DMS53 treated with DMSO at 0.1 percent for 48 hours (cell line): ENCODE data around the gene OXNAD1.
"Not testable (repeated sequence)": the region's sequence is repeated elsewhere in the genome, so short reads cannot be mapped to it uniquely, and the experiment has no call there.

Source experiments
- DNase-seq: peaks from one replicate; lab custom pipeline; 2025; ENCODE audit not compliant: unreplicated experiment; lab: John Stamatoyannopoulos, UW

The OXNAD1 gene

DNA sequence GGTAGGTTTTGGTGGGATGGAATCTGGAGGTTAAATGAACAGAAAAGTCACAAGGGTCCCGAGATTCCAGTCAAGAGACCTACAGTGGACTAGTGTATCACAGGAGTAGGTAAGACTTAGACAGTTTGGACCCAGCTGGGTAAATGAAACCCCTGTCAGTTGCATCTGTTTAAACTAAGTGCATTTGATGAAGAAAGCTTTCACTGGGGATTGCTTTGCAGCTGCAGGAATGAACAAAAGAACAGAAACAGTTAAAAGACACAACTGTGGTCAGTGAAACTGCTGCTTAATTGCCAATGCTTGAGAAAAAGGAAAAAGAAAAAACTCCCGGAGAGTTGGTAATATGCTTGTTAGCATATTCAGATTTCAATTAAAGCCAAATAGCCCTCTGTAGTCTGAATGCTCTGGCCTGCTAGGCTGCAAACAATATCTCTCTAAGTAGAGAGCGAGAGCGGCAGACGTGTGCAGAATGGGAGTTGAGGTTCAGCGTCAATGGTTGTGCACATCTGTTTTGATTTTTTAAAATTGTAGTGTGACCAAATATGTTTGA, 37.1 kb downstream of the OXNAD1 start:
- DNase-seq, result no peak

DNA sequence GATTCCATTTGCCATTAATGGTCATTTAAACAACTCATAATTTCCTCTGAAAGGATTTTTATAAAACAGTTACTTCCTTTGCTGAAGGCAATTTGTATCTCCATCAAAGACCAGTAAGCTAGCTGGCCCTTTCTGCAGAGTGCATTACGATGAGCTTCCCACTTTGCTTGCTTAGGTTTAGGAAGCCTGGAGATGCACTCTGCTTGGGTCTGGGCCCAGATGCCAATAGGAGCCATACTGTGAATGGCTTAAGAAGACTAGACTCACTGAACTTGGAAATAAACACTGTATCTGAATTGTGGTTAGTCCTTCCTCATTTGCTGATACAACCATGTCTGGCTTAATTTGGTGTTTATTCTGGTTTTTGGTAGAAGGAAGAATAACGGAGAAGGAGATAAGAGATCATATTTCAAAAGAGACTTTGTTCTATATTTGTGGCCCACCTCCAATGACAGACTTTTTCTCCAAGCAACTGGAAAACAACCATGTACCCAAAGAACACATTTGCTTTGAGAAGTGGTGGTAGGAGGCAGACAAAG, 38.1 kb downstream of the OXNAD1 start:
- DNase-seq, result no peak

DNA sequence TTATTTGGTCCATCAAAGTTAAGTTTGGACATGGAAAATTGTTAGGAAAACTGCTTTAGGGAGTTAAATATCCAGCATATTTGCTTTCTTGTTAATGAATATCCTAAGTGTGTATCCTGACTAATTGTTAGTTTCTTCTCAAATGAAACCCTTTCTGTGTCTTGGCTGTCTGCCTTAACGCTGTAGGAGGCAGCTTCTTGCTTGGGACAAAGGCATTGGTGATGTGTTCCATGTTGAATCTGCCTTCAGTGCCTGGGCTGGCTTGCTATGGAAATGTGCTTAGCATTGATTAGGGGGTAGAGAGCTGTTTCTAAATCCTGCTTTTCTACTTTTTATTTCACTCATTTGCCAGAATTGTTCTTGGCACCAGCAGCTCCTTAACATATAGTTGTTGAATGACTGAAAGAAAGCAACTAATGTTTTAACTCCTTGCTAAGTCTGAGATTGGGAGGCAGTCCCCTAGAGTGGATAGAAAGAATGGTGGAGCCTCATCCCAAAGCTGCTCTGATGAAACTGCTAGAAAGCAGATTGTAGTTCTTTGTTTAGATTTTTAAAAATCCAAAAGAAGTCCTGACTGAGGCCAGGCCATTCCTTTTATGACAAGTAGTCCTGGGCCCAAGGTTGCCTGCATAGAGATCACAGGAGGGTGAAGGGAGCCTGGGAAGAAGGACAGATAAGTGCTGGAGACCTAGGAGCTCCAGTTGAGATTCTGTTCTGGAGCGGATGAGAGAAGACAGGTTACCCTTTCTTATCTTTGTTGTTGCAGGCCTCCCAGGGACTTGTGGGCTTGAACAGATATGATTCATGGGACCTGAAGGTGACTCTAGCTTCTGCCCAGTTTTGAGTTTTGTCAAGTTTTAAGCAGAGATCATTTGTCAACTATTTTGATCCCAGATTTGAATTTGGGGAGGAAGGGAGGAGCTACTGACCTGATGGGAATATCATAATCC, 39.3 kb downstream of the OXNAD1 start:
- DNase-seq, result no peak

DNA sequence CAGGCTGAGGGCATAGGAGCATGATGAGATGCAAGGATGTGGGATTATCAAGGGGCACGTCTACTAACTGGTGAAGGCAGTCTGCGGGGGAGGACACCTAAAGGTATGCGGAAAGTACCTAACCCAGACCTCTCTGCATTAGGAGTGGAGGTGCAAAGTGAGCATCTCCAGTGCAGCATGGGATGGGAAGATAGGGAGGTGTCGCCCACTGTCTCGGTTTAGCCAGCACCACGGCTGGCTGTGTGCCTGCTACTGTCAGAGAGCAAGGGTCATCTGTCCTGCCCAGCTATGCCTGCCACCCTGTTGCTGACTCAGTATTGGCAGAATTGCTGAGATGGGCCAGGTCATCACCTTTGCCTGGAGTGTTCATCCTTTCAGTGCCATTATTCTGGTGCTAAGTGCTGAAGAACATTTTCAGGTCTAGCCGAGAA, 40.1 kb downstream of the OXNAD1 start:
- no peak for DNase-seq

DNA sequence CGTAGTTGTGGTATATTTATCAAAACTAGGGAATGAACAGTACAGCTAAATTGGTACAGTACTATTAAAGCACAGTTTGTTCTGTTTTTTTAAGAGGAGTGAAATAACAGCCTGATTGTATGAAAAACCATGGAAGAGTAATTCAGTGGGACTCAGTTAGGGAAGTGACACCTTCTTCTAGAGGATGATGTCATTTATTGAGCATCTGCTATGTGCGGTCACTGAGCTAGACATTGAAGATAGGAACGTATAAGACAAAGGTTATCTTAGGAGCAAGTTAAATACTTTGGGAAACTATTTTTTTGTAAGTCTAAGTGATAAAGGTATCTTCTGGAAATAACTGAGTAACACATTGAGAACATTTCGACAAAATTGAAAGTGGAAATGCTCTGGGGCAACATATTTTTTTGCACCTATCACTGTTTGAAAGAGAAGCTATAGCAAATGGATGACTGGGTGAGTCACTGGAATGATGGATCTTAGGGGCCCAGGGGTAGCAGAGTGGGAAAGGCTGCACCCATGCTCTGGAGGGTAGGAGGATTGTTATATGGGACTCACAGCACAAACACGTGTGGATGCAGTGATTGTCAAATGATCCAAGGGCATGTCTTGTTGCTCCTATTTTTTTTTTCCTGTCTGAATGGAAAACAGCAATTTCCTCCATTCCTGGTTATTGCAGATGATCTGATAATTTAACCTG, 43.0 kb downstream of the OXNAD1 start:
- no peak for DNase-seq

DNA sequence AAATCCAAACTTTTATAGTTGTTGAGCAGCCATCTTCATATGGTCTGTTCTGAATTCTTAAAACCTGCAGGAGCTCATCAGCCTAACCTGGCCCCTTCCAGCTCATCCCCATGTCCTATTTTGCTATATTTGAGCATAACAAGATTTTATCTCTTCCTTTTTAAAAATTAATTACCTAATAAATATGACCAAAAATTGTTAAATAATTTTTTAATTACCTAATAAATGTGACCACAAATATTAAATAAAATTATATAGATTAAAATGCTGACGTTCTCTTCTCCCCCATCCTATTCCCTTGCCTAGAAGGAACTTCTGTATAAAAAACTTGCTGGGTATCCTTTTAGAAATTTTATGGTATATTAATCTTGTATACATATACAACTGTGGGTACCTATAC, 43.7 kb downstream of the OXNAD1 start:
- no peak for DNase-seq

DNA sequence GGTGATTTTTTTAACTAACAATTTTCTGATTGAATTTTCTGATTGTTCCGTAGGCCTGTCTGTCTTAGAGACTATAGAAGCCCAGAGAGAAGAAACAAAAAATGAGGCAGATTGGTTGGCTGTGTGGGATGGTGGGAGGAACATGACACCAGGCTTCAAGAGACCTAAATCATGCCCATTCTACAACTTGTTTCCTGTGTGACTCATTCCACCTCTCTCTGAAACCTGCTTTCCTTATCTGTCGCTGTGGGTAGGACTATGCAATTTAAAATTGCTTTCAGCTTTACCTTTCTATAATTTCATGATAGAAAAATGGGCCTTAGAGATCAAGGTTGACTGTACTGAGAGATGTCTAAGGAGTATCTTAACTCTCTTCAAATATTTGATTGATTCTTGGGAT, 44.5 kb downstream of the OXNAD1 start:
- DNase-seq, result no peak

DNA sequence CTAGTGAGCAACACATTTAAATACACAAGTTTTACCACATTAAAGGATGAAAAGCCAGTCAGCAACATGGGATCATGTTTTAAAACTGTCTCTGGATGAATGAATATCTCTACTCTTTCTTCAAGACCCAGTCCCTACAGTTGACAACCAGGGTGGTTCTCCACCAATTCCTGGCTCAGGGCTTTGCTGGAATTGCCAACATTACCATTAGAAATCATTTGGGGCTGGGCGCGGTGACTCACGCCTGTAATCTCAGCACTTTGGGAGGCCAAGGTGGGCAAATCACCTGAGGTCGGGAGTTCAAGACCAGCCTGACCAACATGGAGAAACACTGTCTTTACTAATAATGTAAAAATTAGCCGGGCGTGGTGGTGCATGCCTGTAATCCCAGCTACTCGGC, 45.5 kb downstream of the OXNAD1 start:
- not testable (repeated sequence) for DNase-seq

DNA sequence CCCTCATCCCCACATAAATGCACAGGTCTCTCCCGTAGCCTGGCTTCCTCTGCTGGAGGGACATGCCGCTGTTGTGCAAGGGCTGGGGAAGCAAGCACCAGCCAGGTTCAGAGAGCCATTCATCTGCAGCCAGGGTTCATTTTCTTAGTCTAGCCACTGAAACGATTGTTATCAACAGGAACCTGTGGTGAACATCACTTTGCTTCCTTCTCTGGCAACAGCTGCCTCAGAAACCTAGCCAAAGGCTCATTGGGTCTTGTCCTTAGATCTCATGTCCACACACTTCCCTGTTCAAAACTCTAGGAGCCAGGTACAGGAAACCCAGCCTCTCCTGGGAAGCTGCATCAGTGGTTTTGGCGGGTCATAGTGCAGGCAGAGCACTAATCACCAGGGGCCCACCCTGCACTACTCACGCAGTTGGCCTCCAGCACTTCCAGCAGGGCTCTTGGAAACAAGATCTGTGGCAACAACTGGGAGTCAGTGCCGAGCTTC, 47.0 kb downstream of the OXNAD1 start:
- DNase-seq, result no peak

DNA sequence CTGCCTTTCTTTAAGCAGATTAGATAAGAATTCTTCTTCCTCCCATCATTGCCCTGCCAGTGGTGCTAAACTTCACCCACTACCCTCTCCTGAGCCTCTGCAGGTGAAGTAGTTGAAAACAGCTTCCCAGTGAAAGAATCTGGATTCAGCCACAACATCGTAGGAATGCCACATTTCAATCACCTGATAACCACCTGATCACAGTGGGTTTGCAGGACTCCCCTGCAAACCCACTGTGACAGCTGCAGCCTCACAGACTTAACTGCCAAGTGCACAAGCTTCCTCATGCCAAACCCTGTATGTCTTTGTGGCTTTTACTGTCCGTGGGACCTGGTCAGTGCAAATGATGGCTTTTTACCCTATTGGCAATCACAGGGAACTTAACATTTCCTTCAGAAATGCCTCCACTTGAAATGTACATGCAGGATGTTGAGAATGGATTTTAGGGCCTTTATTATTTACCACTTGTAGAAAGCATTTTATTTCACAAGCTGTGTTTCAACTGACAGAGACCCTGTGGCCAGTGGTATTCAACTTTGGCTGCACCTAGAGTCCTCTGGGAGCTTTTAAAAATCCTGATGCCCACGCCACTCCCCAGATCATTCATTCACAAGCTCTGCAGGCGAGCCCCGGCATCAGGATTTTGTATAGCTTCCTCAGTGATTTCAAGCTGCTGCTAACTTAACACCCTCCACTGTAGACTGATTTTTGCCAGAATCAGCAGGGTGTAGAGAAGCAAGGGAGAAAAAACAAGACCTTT, 49.1 kb downstream of the OXNAD1 start:
- DNase-seq, result no peak

DNA sequence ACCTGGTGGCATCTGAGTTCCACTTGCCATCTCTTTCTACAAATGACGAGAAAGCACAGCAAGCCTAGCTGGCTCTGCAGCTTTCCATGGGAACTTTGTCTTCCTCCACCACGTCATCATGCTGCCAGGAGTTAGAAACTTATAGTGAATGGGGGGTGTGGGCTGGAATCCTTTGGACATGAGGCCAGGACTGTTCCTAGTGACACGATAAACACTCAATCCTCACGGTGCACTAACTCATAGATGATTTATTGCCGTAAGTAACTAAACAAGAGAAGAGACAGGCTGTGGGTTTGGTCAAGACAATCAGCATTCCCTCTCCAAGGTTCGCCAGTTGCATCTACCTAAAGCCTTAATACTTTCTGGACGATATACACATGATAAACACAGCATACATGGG, 50.6 kb downstream of the OXNAD1 start:
- DNase-seq, result no peak

DNA sequence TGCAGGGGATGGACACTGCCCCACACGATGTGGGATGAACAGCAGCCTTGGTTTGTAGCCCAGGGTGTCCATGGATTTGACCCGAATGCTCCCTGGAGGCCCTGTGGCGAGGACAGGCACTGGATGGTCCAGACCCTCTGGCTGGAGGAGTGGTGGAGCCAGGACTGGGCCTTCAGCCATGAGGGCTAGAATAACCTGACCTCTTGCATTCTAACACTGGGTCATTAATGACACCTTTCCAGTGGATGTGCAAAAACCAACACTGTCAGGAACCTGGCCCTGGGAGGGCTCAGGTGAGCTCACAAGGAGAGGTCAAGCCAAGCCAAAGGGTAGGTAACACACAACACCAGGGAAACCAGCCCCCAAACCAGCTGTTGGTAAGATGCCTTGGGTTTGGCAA, 51.4 kb downstream of the OXNAD1 start:
- DNase-seq, result no peak

DNA sequence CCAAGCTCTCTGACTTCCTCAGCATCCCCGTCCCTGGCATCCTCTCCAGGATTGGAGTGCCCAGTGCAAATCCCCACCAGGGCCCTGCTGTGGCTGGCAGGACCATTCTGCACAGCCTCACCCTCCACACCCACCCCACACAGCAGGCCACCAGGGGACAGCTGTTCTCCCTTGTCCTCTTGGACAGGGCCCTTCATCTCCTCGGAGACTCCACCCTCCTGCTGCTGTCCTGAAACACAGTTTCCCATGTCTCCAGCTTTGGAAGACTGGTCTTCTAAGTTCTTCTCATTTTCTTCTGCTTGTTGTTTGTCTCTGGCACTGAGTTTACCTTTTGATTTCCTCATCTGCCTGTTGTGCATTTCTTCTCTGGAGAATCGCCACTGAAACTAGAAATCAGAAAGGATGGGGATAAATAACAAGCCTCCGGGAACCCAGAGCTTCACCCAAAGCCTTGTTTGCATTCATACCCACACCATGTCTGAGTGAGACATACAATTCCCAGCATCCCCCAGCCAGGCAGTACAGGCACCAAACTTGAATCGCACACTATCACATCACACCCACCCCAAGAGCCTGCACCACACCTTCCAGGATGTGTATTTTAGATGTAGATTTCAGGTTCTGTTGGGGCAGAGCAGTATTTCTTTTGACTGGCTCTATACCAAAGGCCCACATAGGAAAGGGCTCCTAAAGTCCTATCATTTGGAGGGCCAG, 52.0 kb downstream of the OXNAD1 start:
- DNase-seq, result no peak

DNA sequence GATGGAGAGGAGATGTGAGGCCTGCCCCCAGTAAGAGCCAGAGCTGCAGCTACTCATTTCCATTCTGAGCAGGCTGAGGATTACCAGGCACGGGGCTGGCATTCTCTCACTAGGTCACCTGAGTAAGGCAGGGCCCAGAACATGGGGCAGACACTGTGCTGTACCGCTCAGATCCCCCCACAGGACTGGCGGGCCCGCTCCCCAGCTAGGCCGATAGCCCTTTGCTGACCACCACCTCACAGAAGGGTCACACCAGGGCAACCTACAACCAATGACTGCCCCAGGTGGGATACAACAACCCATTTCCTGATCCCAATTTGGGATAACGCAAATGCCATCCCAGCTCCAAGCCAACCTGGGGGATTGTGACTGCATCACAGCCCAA, 52.5 kb downstream of the OXNAD1 start:
- no peak for DNase-seq

DNA sequence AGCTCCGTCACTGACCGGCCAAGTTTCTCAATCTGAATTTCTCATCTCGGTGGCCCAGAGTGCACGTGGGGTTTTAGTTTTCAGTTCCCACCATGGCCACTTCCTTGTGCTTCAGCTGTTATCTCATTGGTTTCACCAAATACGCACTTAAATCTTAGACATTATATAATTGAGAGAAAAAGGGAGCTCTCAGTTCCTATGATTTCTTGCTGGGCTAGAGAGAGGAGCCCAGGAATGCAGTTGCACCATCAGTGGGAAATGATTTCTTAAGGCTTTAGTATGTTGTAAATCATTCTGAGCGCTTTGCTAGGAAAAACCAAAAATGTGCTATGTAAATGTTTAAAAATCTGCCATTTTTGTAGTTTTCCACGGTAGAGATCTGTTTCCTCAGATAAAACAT, 53.2 kb downstream of the OXNAD1 start:
- DNase-seq, result no peak

DNA sequence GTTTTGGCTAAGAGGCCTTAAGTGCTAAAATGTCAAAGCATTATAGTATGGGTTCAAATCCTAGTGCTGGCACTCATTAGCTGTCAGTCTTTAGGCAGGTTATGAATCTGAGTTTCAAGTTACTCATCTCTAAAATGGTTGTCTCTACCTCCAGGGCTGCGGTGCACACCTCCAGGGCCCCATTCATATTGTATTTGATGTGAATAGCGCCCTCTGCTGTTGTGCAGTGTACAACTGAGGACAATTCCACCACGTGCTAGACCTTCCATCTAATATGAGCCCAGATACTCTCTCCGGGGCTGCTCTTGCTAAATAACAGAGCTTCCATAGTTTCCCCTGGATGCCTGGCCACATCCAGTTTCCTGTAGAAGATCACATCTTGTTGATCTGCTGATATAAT, 54.3 kb downstream of the OXNAD1 start:
- no peak for DNase-seq

DNA sequence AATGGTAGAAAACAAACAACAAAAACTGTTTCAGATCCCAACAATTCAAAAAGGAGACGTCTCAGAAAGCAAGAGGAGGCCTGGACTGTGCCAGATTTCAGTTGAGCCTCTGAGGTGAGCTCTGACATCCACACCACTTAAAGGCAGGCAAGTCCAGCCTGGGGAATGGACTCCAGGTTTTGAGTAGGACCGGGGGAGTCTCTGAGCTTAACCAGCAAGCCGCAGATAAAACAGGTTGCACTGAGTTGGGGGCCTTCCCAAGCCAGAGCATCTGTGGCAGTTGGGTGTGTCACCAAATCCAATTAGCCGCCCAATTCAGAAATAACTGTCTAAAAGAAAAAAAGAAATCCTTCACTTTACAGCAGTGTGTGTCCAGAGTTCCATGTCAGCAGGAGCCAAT, 54.7 kb downstream of the OXNAD1 start:
- no peak for DNase-seq

DNA sequence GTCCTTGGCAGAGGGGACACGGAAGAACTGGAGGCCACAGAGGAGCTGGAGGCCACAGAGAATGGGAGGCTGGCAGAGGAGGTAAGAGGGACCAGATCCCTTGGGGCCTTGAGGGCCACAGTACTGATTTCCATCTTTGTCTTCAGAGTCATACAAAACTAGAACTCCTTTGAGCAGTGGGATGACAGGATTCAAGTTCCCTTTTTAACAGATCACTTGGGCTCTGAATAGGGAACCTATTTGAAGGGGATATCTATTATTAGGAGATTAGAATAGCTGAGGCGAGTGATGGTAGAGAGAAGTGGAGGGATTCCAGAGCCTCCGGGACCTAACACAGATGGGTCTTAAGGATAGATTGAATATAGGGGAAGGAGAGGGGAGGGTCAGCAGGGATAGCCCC, 55.7 kb downstream of the OXNAD1 start:
- no peak for DNase-seq

DNA sequence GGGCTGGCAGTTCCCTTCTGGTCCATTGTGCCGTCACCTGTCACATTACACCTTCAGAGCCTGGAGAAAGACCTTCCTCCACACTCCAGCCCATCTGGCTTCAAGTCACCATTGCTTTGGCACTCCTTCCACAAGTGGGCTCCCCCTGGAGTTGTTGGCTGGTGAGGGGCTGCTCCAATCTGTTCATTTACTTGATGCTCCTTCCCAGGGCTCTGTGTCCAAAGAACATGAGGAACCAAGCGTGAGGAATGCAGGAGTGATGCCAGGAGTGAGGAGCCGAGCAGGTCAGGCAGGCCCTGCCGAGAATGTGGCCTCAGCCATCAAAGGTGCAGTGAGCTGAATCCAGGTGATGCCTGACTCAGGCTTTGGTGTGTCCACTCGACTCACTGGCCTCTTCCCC, 57.2 kb downstream of the OXNAD1 start:
- no peak for DNase-seq

DNA sequence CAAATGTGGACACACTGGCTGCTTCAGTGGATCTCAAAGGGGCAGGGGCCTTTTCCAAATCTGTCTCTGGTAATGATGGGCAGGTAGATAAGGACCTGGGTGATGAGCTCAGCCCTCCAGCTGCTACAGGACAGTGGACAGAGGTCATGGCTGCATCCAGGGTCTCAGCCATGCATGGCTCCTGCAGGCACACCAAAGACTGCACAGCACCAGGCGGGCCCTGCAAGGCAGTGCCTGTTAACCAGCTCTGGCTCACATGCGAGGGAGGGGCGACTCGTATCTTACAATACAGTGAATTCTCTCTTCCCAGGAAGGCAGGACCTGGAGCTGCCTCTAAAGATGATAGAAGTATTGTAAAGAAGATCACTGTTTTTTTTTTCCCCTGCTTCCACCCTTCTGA, 58.7 kb downstream of the OXNAD1 start:
- DNase-seq, result no peak
